HCT116 (cell line): ENCODE data around the gene ENO2. TPM values are rescaled to one million over a fixed set of nuclear protein-coding genes. Genes with fewer than 3 reads are reported as not detected.

Experiments used
- ATAC-seq: fragments of 200-7000 bp; cut with Tn5 transposase; 2 replicates; pipeline ENCODE4 v1.9.1; 2020; ENCODE audit warnings: mild to moderate bottlenecking, moderate library complexity
- BruUV-seq: library from RNA; stranded (reverse); fragments of 400-500 nt; replicated peaks from 2 replicates; lab custom pipeline; 2021; lab: Mats Ljungman, UMichigan
- CTCF ChIA-PET: fragments of 300-600 bp; sonication (Branson Sonifier 250); formaldehyde crosslinking; loops from one replicate; lab custom pipeline; 2021; ENCODE audit warnings: antibody characterized with exemption; lab: Charles Lee
- POLR2A ChIA-PET: fragments of 300-600, 350-600 bp; sonication (Branson Sonifier 250); formaldehyde crosslinking; loops from one replicate; lab custom pipeline; 2021; ENCODE audit warnings: antibody characterized with exemption; lab: Charles Lee
- RAD21 ChIA-PET, 2 experiments: fragments of 300-600 bp; sonication (Branson Sonifier 250); formaldehyde crosslinking; loops; one replicate each; lab custom pipeline; 2023; ENCODE audit warnings: low total read pairs in 2 of 2; ENCODE audit not compliant: uncharacterized antibody in 2 of 2, unreplicated experiment in 2 of 2, low non-redundant PET in 1 of 2; lab: Charles Lee
- DNase-seq: peaks from one replicate; pipeline ENCODE4 v3.0.0-alpha.2; 2010; ENCODE audit warnings: low read depth, low spot score
- H2AFZ ChIP-seq: fragments of 200-600 bp; shearing (Covaris generic), sonication (generic); 2 replicates; pipeline ENCODE4 v1.6.1; 2017; ENCODE audit warnings: low read depth, mixed run types, mixed read lengths, antibody characterized with exemption, low read length; ENCODE audit not compliant: poor library complexity, severe bottlenecking
- H3K27ac ChIP-seq: 2 replicates; pipeline ENCODE4 v1.5.1; 2012; ENCODE audit warnings: low read depth, low read length
- H3K27me3 ChIP-seq: fragments of 200-600 bp; sonication (generic); 2 replicates; pipeline ENCODE4 v1.6.1; 2016; ENCODE audit warnings: mixed run types, low read length, mixed read lengths; ENCODE audit not compliant: insufficient read depth
- H3K36me3 ChIP-seq, 2 experiments: fragments of 200-500 bp in 1 of 2; fragments of 200-600 bp in 1 of 2; sonication (Bioruptor generic) in 1 of 2; sonication (generic) in 1 of 2; 2 replicates each; pipeline versions ENCODE4 v1.5.1 to v1.6.1; 2014 to 2016; ENCODE audit warnings: low read length in 2 of 2, inconsistent platforms in 1 of 2, mixed read lengths in 1 of 2, mixed run types in 1 of 2; ENCODE audit not compliant: insufficient read depth in 2 of 2, control insufficient read depth in 1 of 2
- H3K4me1 ChIP-seq, 2 experiments: fragments of 200-600 bp in 1 of 2; sonication (generic) in 1 of 2; 2 replicates each; pipeline versions ENCODE4 v1.5.1 to v1.6.1; 2012 to 2017; ENCODE audit warnings: low read length in 2 of 2, inconsistent platforms in 1 of 2, mild to moderate bottlenecking in 1 of 2, mixed read lengths in 1 of 2, mixed run types in 1 of 2, moderate library complexity in 1 of 2; ENCODE audit not compliant: insufficient read depth in 2 of 2, control insufficient read depth in 1 of 2
- H3K4me2 ChIP-seq: fragments of 200-600 bp; sonication (generic); 2 replicates; pipeline ENCODE4 v1.6.1; 2017; ENCODE audit warnings: mixed run types, low read length, mixed read lengths
- H3K4me3 ChIP-seq, 2 experiments: fragments of 200-600 bp in 1 of 2; sonication (generic) in 1 of 2; replicated peaks in 1 of 2; 2 replicates each; pipeline ENCODE4 v1.5.1; 2011 to 2016; ENCODE audit warnings: low read length in 2 of 2, control low read depth in 1 of 2, low read depth in 1 of 2, mild to moderate bottlenecking in 1 of 2, mixed read lengths in 1 of 2, mixed run types in 1 of 2
- H3K79me2 ChIP-seq: fragments of 200-600 bp; sonication (generic); 2 replicates; pipeline ENCODE4 v1.6.1; 2017; ENCODE audit warnings: mild to moderate bottlenecking, mixed run types, low read length, moderate library complexity, mixed read lengths; ENCODE audit not compliant: insufficient read depth
- H3K9ac ChIP-seq: fragments of 200-600 bp; sonication (generic); 2 replicates; pipeline ENCODE4 v1.6.1; 2016; ENCODE audit warnings: low read length, mixed read lengths
- H3K9me2 ChIP-seq: fragments of 200-600 bp; sonication (generic), shearing (Covaris generic); 2 replicates; pipeline ENCODE4 v1.6.1; 2017; ENCODE audit warnings: mixed run types, mild to moderate bottlenecking, moderate library complexity; ENCODE audit not compliant: insufficient read depth
- H3K9me3 ChIP-seq, 2 experiments: fragments of 200-500 bp in 1 of 2; fragments of 200-600 bp in 1 of 2; sonication (Bioruptor generic) in 1 of 2; sonication (generic) in 1 of 2; 2 replicates each; pipeline ENCODE4 v1.6.1; 2014 to 2017; ENCODE audit warnings: low read length in 2 of 2, mixed read lengths in 2 of 2, inconsistent platforms in 1 of 2, low read depth in 1 of 2, mild to moderate bottlenecking in 1 of 2, mixed run types in 1 of 2, moderate library complexity in 1 of 2; ENCODE audit not compliant: control insufficient read depth in 1 of 2, insufficient read depth in 1 of 2
- H4K20me1 ChIP-seq: fragments of 200-600 bp; sonication (generic), shearing (Covaris generic); 2 replicates; pipeline ENCODE4 v1.6.1; 2017; ENCODE audit warnings: mixed run types, mild to moderate bottlenecking, moderate library complexity; ENCODE audit not compliant: insufficient read depth
- CBX3 ChIP-seq: IDR thresholded peaks from 2 replicates; pipeline ENCODE4 v1.6.1; 2012; ENCODE audit warnings: low read depth
- ELF1 ChIP-seq: IDR thresholded peaks from 2 replicates; pipeline ENCODE4 v1.6.1; 2012; ENCODE audit warnings: low read depth, borderline replicate concordance
- EZH2phosphoT487 ChIP-seq: fragments of 200-600 bp; IDR thresholded peaks from 2 replicates; pipeline ENCODE4 v1.6.1; 2018; ENCODE audit warnings: antibody characterized with exemption, borderline replicate concordance
- FOSL1 ChIP-seq: IDR thresholded peaks from 2 replicates; pipeline ENCODE4 v1.6.1; 2012; ENCODE audit warnings: low read depth
- SIN3A ChIP-seq: IDR thresholded peaks from 2 replicates; pipeline ENCODE4 v1.6.1; 2012; ENCODE audit warnings: low read depth
- SP1 ChIP-seq: IDR thresholded peaks from 2 replicates; pipeline ENCODE4 v1.6.1; 2012; ENCODE audit warnings: low read depth
- TCF7L2 ChIP-seq: IDR thresholded peaks from 2 replicates; pipeline ENCODE4 v1.7.0; 2011; ENCODE audit warnings: borderline replicate concordance, inconsistent platforms; ENCODE audit not compliant: insufficient read depth, insufficient read length; ENCODE audit errors: extremely low read depth
- YY1 ChIP-seq: IDR thresholded peaks from 2 replicates; pipeline ENCODE4 v1.6.1; 2011; ENCODE audit warnings: low read length, low read depth, moderate library complexity, mild to moderate bottlenecking; ENCODE audit not compliant: insufficient replicate concordance; ENCODE audit errors: extremely low read depth
- intact Hi-C: fragments of 100-400 bp; cut with micrococcal nuclease; formaldehyde crosslinking; loops from 2 replicates; pipeline ENCODE4 v1.10.0; 2022
- total RNA-seq: library from RNA; stranded (reverse); gene quantifications from one replicate; pipeline ENCODE4 v1.2.1, GENCODE V29; 2021; ENCODE audit not compliant: unreplicated experiment
- TF ChIP-seq, protein P1 (sequence below): IDR thresholded peaks from 2 replicates; pipeline ENCODE4 v1.6.1; 2012
- TF ChIP-seq, protein P2 (sequence below): IDR thresholded peaks from 2 replicates; pipeline ENCODE4 v1.6.1; 2012
- TF ChIP-seq, protein P3 (sequence below): IDR thresholded peaks from 2 replicates; pipeline ENCODE4 v1.6.1; 2012; ENCODE audit warnings: low read depth
- TF ChIP-seq, protein P4 (sequence below), 3 experiments: fragments of 200-600 bp in 1 of 3; sonication (generic) in 1 of 3; IDR thresholded peaks in 2 of 3; conservative IDR thresholded peaks in 1 of 3; 2 replicates each; pipeline ENCODE4 v1.5.1; 2012 to 2017; ENCODE audit warnings: low read depth in 2 of 3, low read length in 2 of 3, antibody characterized with exemption in 1 of 3, borderline replicate concordance in 1 of 3, control low read depth in 1 of 3, mild to moderate bottlenecking in 1 of 3, mixed read lengths in 1 of 3, mixed run types in 1 of 3, moderate library complexity in 1 of 3; ENCODE audit not compliant: insufficient read depth in 1 of 3

ENO2 gene
- total RNA-seq, 1 experiment from 2014 or later, result 117 TPM

DNA sequence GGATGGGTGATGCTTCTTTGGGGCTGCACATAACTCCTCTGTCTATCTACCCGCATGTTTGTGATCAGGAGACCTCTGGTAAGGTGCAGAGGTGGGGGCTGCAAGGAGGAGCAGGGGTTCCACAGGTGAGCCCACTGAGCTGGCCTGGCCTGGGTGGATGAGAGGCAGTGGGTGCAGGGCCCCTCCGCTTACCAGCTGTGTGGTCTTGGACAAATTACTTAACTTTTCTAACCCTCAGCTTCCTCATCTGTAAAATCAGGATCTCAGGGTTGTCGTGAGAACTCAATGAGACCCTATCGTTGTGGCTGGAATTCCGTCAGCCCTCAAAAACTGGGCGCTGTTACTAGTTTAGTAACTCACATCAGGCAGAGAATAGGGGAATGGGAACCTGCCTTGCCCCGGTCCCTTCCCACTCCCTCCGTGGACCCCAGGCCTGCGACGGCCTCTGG, 44.3 kb downstream of the ENO2 start:
- TF ChIP-seq EZH2phosphoT487, result no peak
- no peak for TF ChIP-seq YY1
- TF ChIP-seq, all 23 proteins: peak for 0
- ChIA-PET RAD21 (no interaction called here), POLR2A (interaction anchor here (9.9 kb wide), 1 partner anchor 12 kb away, joined by 269 read pairs; the partner anchor contains the start of genes C12orf57 and RNU7-1), CTCF (no interaction called here)
- no peak overlapping the region for H3K9ac ChIP-seq
- no peaks in the 10 kb centered on the region for H3K9me3 ChIP-seq
- no peaks in the 10 kb centered on the region for H3K9me2 ChIP-seq
- H3K4me1 ChIP-seq, result peaks cover 15 to 27% of the 10 kb centered on the region in 2 experiments
- H3K27me3 ChIP-seq, result no peaks in the 10 kb centered on the region
- H2AFZ ChIP-seq, result no peak overlapping the region
- no TSS peak for BruUV-seq
- H3K4me2 ChIP-seq, result no peak overlapping the region
- DNase-seq (no peak), ATAC-seq (no peak)
- no peak overlapping the region for H3K4me3 ChIP-seq
- H3K36me3 ChIP-seq, result no peaks in the 10 kb centered on the region; a peak in 1 of 4 replicates
- H3K79me2 ChIP-seq, result peaks cover 7% of the 10 kb centered on the region
- no peaks in the 10 kb centered on the region for H4K20me1 ChIP-seq
- H3K27ac ChIP-seq, result no peak overlapping the region
- intact Hi-C loops, result no loop called here

DNA sequence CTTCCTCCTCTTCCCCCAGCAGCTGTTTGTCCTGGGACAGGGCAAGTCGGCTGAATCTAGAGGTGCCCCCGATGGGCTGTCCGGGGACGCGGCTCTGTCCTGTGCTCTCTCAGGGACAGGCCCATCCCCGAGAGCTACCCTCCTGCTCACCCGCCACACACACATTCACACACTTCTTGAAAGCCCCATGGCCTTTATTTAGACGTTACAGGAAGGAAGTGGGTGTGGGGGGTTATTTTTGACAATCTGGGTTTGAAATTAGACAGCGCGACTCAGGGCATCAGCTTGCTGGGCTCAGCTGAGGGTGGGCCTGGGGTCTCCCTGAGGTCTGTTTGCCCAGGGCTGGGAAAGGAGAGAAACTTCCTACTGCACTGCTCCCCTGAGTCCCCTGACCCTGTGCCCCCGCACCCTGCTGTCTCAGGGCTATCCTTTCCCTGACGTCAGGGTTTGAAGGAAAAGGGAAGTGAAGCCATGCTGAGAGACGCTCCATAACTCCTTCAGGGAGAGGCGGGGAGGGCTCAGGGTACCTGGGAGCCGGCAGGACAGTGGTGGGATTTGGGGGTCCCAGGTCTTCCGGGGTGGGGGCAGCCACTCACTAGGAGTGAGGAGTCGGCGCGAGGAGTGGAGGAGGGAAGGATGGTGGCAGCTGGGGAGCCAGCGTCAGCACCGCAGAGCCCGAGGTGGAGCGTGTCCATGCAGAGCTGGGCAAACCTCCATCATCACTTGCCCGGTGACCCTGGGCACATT, 44.9 kb downstream of the ENO2 start:
- H3K4me1 ChIP-seq, result peaks cover 15 to 32% of the 10 kb centered on the region in 2 experiments
- RAD21 ChIA-PET, result no interaction called here
- no peaks in the 10 kb centered on the region for H4K20me1 ChIP-seq
- no peak overlapping the region for H3K27ac ChIP-seq
- H3K9ac ChIP-seq, result no peak overlapping the region
- CTCF ChIA-PET, result interaction anchor here (6.0 kb wide), 1 partner anchor 14 kb away, joined by 101 read pairs; the partner anchor contains the start of genes C12orf57 and RNU7-1
- no peaks in the 10 kb centered on the region for H3K9me3 ChIP-seq
- H3K4me2 ChIP-seq, result no peak overlapping the region
- POLR2A ChIA-PET, result interaction anchor here (9.9 kb wide), 1 partner anchor 12 kb away, joined by 269 read pairs; the partner anchor contains the start of genes C12orf57 and RNU7-1
- DNase-seq (no peak), ATAC-seq (no peak)
- peaks cover 13% of the 10 kb centered on the region for H3K79me2 ChIP-seq
- H3K27me3 ChIP-seq, result no peaks in the 10 kb centered on the region
- no peaks in the 10 kb centered on the region; a peak in 1 of 4 replicates for H3K36me3 ChIP-seq
- intact Hi-C loops, result no loop called here
- no peak overlapping the region for H3K4me3 ChIP-seq
- no peak overlapping the region for H2AFZ ChIP-seq
- BruUV-seq, result no TSS peak
- H3K9me2 ChIP-seq, result no peaks in the 10 kb centered on the region
- TF ChIP-seq SIN3A, result no peak
- TF ChIP-seq, protein P1, sequence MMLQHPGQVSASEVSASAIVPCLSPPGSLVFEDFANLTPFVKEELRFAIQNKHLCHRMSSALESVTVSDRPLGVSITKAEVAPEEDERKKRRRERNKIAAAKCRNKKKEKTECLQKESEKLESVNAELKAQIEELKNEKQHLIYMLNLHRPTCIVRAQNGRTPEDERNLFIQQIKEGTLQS, result no peak
- no peak for TF ChIP-seq CBX3
- TF ChIP-seq, protein P2, sequence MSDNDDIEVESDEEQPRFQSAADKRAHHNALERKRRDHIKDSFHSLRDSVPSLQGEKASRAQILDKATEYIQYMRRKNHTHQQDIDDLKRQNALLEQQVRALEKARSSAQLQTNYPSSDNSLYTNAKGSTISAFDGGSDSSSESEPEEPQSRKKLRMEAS, result no peak
- TF ChIP-seq FOSL1, result no peak
- no peak for TF ChIP-seq ELF1
- no peak for TF ChIP-seq TCF7L2
- TF ChIP-seq, protein P3, sequence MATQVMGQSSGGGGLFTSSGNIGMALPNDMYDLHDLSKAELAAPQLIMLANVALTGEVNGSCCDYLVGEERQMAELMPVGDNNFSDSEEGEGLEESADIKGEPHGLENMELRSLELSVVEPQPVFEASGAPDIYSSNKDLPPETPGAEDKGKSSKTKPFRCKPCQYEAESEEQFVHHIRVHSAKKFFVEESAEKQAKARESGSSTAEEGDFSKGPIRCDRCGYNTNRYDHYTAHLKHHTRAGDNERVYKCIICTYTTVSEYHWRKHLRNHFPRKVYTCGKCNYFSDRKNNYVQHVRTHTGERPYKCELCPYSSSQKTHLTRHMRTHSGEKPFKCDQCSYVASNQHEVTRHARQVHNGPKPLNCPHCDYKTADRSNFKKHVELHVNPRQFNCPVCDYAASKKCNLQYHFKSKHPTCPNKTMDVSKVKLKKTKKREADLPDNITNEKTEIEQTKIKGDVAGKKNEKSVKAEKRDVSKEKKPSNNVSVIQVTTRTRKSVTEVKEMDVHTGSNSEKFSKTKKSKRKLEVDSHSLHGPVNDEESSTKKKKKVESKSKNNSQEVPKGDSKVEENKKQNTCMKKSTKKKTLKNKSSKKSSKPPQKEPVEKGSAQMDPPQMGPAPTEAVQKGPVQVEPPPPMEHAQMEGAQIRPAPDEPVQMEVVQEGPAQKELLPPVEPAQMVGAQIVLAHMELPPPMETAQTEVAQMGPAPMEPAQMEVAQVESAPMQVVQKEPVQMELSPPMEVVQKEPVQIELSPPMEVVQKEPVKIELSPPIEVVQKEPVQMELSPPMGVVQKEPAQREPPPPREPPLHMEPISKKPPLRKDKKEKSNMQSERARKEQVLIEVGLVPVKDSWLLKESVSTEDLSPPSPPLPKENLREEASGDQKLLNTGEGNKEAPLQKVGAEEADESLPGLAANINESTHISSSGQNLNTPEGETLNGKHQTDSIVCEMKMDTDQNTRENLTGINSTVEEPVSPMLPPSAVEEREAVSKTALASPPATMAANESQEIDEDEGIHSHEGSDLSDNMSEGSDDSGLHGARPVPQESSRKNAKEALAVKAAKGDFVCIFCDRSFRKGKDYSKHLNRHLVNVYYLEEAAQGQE, result no peak
- TF ChIP-seq SP1, result no peak
- TF ChIP-seq YY1, result no peak
- TF ChIP-seq, protein P4, sequence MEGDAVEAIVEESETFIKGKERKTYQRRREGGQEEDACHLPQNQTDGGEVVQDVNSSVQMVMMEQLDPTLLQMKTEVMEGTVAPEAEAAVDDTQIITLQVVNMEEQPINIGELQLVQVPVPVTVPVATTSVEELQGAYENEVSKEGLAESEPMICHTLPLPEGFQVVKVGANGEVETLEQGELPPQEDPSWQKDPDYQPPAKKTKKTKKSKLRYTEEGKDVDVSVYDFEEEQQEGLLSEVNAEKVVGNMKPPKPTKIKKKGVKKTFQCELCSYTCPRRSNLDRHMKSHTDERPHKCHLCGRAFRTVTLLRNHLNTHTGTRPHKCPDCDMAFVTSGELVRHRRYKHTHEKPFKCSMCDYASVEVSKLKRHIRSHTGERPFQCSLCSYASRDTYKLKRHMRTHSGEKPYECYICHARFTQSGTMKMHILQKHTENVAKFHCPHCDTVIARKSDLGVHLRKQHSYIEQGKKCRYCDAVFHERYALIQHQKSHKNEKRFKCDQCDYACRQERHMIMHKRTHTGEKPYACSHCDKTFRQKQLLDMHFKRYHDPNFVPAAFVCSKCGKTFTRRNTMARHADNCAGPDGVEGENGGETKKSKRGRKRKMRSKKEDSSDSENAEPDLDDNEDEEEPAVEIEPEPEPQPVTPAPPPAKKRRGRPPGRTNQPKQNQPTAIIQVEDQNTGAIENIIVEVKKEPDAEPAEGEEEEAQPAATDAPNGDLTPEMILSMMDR (IDR thresholded peaks at IDR 0.05 in 2 of 3, conservative IDR thresholded peaks at IDR 0.05 in 1 of 3; ENCODE audit: borderline replicate concordance in 1 of 3, insufficient read depth in 1 of 3, low read depth in 2 of 3, low read length in 2 of 3), result no peak
